ENCODE measurements around the gene ODF4.

DNA sequence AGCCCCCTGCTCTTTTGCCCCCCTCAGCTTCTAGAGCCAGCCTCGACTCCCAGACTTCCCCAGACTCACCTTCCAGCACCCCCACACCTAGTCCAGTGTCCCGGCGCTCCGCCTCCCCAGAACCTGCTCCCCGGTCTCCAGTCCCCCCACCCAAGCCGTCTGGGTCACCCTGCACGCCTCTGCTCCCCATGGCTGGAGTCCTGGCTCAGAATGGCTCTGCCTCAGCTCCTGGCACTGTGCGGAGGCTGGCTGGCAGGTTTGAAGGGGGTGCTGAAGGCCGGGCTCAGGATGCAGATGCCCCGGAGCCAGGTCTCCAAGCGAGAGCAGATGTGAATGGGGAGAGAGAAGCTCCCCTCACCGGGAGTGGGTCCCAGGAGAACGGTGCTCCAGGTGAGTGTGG lies 27.4 kb upstream of the ODF4 start:
- TF ChIP-seq, protein P1, sequence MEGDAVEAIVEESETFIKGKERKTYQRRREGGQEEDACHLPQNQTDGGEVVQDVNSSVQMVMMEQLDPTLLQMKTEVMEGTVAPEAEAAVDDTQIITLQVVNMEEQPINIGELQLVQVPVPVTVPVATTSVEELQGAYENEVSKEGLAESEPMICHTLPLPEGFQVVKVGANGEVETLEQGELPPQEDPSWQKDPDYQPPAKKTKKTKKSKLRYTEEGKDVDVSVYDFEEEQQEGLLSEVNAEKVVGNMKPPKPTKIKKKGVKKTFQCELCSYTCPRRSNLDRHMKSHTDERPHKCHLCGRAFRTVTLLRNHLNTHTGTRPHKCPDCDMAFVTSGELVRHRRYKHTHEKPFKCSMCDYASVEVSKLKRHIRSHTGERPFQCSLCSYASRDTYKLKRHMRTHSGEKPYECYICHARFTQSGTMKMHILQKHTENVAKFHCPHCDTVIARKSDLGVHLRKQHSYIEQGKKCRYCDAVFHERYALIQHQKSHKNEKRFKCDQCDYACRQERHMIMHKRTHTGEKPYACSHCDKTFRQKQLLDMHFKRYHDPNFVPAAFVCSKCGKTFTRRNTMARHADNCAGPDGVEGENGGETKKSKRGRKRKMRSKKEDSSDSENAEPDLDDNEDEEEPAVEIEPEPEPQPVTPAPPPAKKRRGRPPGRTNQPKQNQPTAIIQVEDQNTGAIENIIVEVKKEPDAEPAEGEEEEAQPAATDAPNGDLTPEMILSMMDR (IDR thresholded peaks at IDR 0.05), result no peak
- no peak for TF ChIP-seq ZFX (IDR thresholded peaks at IDR 0.05; ENCODE audit: borderline replicate concordance)

Data from 22Rv1 (cell line).